Activated CD8-positive, alpha-beta memory T cell treated with anti-CD3 and anti-CD28 coated beads, Interleukin-2, amount 10 ng/mL, durations not matched to agents 7 days and 5 days (primary cell): ENCODE data around the gene ST6GALNAC4. TPM values are rescaled to one million over a fixed set of nuclear protein-coding genes. Genes with fewer than 3 reads are reported as not detected.
A peak's percentile ranks its signal among the peaks of the same experiment; 100 is the strongest.

Experiments used
- ATAC-seq: fragments of 150-1000 bp; cut with Tn5 transposase; one replicate; pipeline ENCODE4 v1.10.0; 2021; ENCODE audit warnings: moderate library complexity
- CTCF ChIA-PET: fragments of 350-600 bp; sonication (Branson Sonifier 250); formaldehyde crosslinking; loops from one replicate; lab custom pipeline; 2021; ENCODE audit warnings: antibody characterized with exemption; lab: Charles Lee
- DNase-seq: peaks from one replicate; pipeline ENCODE4 v3.0.0-alpha.2; 2020
- H3K27ac Mint-ChIP-seq: one replicate; pipeline ENCODE4 v1.8.0; 2021; ENCODE audit warnings: mild to moderate bottlenecking, mixed read lengths
- H3K27me3 Mint-ChIP-seq: one replicate; pipeline ENCODE4 v1.8.0; 2021; ENCODE audit warnings: mixed read lengths
- H3K36me3 Mint-ChIP-seq: one replicate; pipeline ENCODE4 v1.8.0; 2021; ENCODE audit warnings: mild to moderate bottlenecking, mixed read lengths
- H3K4me1 Mint-ChIP-seq: one replicate; pipeline ENCODE4 v1.8.0; 2021; ENCODE audit warnings: mixed read lengths
- H3K4me3 Mint-ChIP-seq: one replicate; pipeline ENCODE4 v1.8.0; 2021; ENCODE audit warnings: mild to moderate bottlenecking, moderate library complexity, mixed read lengths
- H3K9me3 Mint-ChIP-seq: one replicate; pipeline ENCODE4 v1.8.0; 2022; ENCODE audit warnings: low read depth, mixed read lengths
- total RNA-seq, 2 experiments: library from RNA; stranded (reverse); gene quantifications; one replicate each; pipeline ENCODE4 v1.2.3, GENCODE V29; 2021

Gene ST6GALNAC4
- total RNA-seq, 2 experiments from 2014 or later = 64.7 to 71.4 TPM

DNA sequence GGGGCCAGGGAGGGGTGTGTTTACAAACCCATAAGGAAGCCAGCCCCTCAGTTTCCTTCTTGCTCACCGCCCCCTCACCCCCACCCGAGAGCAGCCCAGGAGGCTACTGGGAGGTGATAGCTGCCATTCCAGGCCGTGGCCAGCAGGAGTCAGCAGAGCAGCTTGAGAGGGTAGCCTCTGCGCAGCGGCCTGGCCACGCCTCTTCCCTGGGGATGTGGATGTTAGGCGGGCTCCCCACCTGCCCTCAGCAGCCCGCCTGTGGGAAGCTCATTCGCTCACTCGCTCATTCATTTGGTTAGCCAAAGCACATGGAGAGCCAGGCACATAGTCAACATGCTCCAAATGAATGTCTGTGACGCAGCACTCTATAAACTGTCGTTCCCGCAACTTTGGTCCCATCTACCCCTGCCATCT lies 26.9 kb upstream of the ST6GALNAC4 start:
- ATAC-seq (peak; percentile 77), DNase-seq (peak; percentile 86)
- Mint-ChIP-seq H3K27ac (no peak overlapping the region), H3K4me3 (no peak overlapping the region), H3K9me3 (no peaks in the 10 kb centered on the region), H3K36me3 (peaks cover 15% of the 10 kb centered on the region), H3K27me3 (no peaks in the 10 kb centered on the region), H3K4me1 (peaks cover 15% of the 10 kb centered on the region)
- CTCF ChIA-PET = interaction anchor here (0.7 to 13.2 kb wide), 38 partner anchors 9 to 181 kb away, joined by 3 to 347 read pairs (median 4); partner anchors contain the start of genes EEIG1, NAIF1, PIP5KL1 and SLC25A25

DNA sequence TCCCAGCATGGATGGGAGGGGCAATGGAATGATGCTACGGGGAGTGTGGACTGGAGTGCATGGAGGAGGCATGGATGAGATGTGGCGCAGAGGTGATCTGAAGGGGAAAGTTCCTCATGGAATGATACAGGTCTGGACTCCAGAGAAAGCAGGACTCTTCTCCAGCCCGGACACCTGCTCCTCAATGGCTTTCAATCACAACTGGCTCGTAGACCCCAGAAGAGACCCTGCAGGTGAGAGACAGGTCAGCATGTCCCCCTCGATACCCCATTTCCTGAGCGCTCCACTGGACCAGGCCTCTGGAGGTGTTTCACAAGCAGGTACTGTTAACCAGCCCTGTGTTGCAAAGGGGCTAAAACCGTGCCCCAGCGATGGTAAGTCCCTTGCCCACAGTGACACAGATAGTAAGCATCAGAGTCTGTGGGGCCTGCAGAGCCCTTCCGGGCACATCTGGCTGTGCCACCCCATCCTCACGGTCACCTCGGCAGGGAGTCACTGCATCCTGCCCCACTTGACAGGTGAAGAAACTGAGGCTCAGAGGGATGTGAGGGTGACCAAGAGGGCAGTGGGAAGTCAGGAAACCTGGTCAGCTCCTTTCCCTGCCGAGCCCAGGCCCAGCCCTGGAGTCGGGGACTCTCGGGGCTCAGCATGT lies 26.3 kb upstream of the ST6GALNAC4 start:
- Mint-ChIP-seq H3K27me3 (no peaks in the 10 kb centered on the region), H3K27ac (no peak overlapping the region), H3K4me3 (no peak overlapping the region), H3K9me3 (no peaks in the 10 kb centered on the region), H3K4me1 (peaks cover 16% of the 10 kb centered on the region), H3K36me3 (peaks cover 15% of the 10 kb centered on the region)
- DNase-seq (no peak), ATAC-seq (no peak)
- CTCF ChIA-PET = interaction anchor here (0.7 to 13.2 kb wide), 52 partner anchors 8 to 186 kb away, joined by 3 to 347 read pairs (median 4); partner anchors contain the start of genes EEIG1, NAIF1, PIP5KL1 and SLC25A25

DNA sequence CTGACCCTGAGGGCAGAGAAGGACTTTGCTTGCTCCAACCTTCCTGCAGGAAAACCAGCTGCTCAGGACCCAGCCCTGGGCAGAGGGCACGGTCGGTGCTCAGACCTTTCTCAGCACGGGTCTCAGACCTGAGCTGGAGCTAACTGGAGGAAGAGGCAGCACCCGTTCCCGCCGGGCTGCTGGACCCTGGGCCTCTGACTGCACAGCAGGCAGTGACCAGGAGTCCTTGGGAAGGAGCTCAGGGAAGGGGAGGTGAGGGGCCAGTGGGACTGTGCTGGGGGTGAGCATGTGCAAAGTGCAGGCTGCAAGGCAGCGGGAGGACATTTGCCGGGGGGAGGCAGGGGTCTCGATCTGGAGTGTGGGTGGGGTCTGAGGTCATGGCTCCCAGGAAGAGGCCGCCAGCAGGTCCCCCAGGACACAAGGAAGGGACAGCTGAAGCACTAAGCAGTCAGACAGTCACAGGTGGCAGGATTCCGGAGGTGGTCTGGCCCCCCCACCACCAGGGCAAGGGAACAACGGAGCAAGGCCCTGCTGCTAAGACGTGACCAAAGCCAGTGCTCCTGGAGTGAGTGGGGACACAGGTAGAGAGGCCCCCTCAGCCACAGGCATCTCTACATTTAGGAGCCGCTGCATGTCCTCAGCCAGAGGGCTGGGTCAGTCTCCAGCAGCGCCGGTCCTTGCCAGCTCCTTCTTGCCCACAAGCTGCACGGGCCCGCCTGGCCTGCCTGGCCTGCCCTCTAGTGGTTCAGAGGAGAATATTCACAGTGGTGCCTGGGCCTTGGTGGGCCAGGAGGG lies 25.6 kb upstream of the ST6GALNAC4 start:
- Mint-ChIP-seq H3K36me3 (peaks cover 17% of the 10 kb centered on the region), H3K9me3 (no peaks in the 10 kb centered on the region)

DNA sequence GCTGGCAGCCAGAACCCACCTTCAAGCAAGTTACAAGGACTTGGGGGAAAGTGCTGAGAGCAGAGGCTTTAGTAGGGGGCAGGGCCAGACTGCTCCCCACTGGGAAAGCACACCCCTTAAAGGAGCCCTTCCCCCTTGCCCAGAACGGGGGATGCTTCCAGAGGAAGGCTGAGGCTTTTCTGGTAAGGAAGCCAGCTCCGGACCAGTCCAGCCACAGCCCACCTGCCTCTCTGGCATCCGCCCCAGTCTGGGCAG lies 25.0 kb upstream of the ST6GALNAC4 start:
- Mint-ChIP-seq H3K27ac (no peak overlapping the region), H3K9me3 (no peaks in the 10 kb centered on the region), H3K4me1 (peaks cover 23% of the 10 kb centered on the region), H3K27me3 (peaks cover 2% of the 10 kb centered on the region), H3K36me3 (peaks cover 17% of the 10 kb centered on the region), H3K4me3 (no peak overlapping the region)
- CTCF ChIA-PET = interaction anchor here (0.9 to 13.2 kb wide), 23 partner anchors 8 to 207 kb away, joined by 3 to 347 read pairs (median 4); partner anchors contain the start of genes EEIG1, PIP5KL1 and TOR2A
- ATAC-seq = no peak
- no peak for DNase-seq

More for the DNA sequence above, 25.6 kb upstream of the ST6GALNAC4 start:
- H3K27ac Mint-ChIP-seq = peak overlapping the region; percentile 32
- DNase-seq (peak; percentile 66), ATAC-seq (peak; percentile 54)
- no peak overlapping the region for H3K4me3 Mint-ChIP-seq
- CTCF ChIA-PET = interaction anchor here (0.6 to 13.2 kb wide), 47 partner anchors 8 to 207 kb away, joined by 3 to 347 read pairs (median 4); partner anchors contain the start of genes EEIG1, ENG, NAIF1 and PIP5KL1
- peaks cover 20% of the 10 kb centered on the region for H3K4me1 Mint-ChIP-seq
- peaks cover 2% of the 10 kb centered on the region for H3K27me3 Mint-ChIP-seq

DNA sequence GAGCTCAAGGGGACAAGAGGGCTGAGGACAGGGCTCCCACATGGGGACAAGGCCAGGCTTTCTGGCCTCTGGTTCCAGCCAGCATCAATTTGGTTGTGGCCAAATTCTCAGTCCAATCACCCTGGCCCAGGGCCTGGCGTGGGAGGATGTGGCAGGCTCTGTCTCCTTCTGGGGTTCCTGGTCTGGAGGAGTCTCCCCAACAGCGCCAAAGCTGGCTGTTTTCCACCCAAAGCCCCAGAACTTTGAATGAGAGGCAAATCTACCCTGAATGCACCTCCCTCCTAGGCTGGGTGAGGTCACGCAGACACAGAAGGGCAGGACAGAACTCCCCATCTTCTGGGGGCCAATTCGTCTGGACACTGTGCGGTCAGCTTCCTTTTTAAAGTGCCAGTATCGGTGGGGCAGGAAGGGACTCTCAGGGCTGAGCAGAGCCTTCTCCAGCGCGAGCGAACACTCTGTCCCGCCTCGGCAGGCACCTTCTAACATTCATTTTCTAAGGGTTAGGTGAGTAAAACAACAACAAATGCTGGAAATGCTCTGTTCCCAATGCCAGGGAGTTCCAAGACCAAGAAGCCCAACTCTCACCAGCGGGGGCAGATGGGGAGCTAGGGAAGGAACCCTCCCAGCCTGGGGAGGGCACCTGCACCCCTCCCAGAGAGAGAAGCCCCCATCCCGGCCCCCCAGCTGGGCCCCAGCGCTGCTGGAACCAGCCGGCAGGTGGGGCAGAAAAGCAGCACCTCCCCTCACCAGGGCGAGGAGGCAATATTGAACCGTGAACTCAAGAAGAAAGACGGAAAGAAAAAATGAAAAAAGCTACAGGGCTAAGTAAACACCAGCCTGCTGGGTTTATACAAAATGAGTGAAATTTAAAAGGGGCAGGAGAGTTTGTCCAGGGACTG lies 24.5 kb upstream of the ST6GALNAC4 start:
- H3K27ac Mint-ChIP-seq = no peak overlapping the region
- H3K36me3 Mint-ChIP-seq = peaks cover 18% of the 10 kb centered on the region
- peaks cover 29% of the 10 kb centered on the region for H3K4me1 Mint-ChIP-seq

DNA sequence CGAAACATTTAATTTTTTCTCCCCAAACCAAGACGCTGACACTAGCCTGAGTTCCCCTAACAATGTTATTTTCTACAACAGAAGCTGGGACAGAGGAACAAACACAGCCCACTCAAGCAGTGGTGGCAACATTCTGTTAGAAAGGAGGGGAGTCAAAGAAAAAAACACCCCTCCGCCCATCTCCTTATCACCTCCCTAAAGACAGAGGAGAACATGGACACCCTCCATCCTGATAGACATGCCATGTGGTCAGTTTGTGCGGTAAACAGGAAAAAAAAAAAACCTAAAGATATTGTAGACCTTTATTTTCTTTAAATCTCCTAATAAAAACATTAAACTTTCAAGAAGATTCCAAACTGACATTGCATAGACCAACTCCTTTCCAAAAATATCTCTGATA lies 23.8 kb upstream of the ST6GALNAC4 start:
- Mint-ChIP-seq H3K27me3 (peaks cover 2% of the 10 kb centered on the region), H3K4me3 (no peak overlapping the region), H3K9me3 (no peaks in the 10 kb centered on the region), H3K36me3 (peaks cover 24% of the 10 kb centered on the region), H3K4me1 (peaks cover 36% of the 10 kb centered on the region), H3K27ac (no peak overlapping the region)
- ATAC-seq = no peak
- CTCF ChIA-PET = interaction anchor here (0.6 to 13.2 kb wide), 7 partner anchors 10 to 126 kb away, joined by 3 to 347 read pairs (median 13); partner anchors contain the start of genes EEIG1 and NAIF1
- no peak for DNase-seq

More for the DNA sequence above, 24.5 kb upstream of the ST6GALNAC4 start:
- Mint-ChIP-seq H3K4me3 (no peak overlapping the region), H3K9me3 (no peaks in the 10 kb centered on the region), H3K27me3 (peaks cover 2% of the 10 kb centered on the region)
- ATAC-seq (no peak), DNase-seq (no peak)
- CTCF ChIA-PET = interaction anchor here (0.6 to 13.2 kb wide), 20 partner anchors 9 to 206 kb away, joined by 3 to 347 read pairs (median 4); partner anchors contain the start of genes EEIG1, NAIF1 and TOR2A

DNA sequence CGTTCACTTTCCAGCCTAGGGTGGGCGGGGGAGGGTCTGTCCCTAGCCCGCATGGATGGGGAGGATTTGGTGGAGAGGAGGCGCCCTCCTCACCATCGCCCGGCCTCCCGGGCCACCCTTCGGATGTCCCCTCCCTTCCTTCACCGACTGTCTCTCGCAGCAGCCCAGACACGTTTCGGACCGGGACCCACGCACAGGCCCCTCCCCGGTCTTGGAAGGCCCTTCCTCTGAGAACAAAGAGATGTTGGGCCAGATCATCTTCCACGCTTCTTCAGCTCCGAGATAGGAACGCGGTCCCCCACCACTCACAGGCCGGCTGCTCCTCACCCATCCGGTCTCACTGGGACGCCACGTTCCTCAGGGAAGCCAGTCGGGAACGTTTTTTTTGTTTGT lies 21.5 kb upstream of the ST6GALNAC4 start:
- ATAC-seq = no peak
- CTCF ChIA-PET = interaction anchor here (1.8 to 13.2 kb wide), 3 partner anchors 17 to 96 kb away, joined by 4 to 347 read pairs (median 13); no protein-coding TSS in a partner anchor
- peak overlapping the region; percentile 14 for H3K27ac Mint-ChIP-seq
- peaks cover 22% of the 10 kb centered on the region for H3K36me3 Mint-ChIP-seq
- peaks cover 2% of the 10 kb centered on the region for H3K27me3 Mint-ChIP-seq
- no peak for DNase-seq
- H3K4me1 Mint-ChIP-seq = peaks cover 36% of the 10 kb centered on the region
- H3K9me3 Mint-ChIP-seq = no peaks in the 10 kb centered on the region
- H3K4me3 Mint-ChIP-seq = no peak overlapping the region

DNA sequence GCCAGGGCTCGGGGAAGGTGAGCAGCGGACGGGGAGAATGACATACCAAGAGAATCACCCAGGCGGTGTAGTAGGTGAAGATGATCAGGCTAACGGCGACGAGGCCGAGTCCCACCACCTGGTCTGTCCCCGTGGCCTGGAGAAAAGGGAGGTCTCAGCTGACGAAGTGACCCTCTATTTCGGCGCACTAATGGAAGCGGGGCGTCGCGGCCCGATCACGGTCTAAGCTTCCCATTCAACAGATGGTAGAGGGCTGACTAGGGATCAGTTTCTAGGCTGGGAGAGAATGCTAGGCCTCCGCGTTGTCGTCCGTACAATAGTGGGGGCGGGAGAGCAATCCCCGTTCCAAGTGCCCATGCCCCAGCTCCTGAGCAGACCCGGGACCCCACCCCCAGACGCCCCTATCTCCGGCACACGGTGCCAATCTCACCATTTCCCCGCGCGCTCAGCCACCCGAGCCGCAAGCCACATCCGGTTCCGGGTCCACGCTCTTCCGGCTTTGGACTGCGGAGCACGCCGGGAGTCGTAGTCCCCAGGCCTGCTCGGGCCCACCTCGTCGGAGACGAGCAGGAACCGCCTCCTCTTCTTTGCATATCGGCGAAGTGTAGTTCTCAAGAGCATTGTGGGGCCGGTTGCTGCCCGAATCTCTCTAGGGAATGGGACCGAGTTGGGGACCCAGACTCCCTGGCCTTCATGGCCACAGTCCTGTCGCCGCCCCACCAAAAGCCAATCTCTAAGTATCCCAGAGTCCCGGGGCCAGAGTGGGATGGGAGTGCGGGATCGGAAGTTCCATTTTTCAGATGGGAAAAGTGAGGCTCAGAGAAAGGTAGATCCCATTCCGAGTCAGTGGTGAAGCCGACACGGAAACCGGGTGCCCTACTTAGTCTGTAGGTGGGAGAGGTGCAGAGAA lies 20.8 kb upstream of the ST6GALNAC4 start, which contains the start of gene DPM2:
TSS of gene DPM2 (minus strand) at position 467 of the 910 bp plus-strand sequence. CDS start at position 433, 34 bp downstream.
- DNase-seq = peak; percentile 93
- peak; percentile 93 for ATAC-seq
- Mint-ChIP-seq H3K27ac (peak within 1 kb of the TSS; percentile 88), H3K9me3 (no peaks in the 10 kb centered on the region), H3K4me3 (peak within 1 kb of the TSS; percentile 87), H3K4me1 (peaks cover 33% of the 10 kb centered on the region), H3K27me3 (peaks cover 2% of the 10 kb centered on the region), H3K36me3 (peaks cover 23% of the 10 kb centered on the region)
- CTCF ChIA-PET = interaction anchor here (0.6 to 13.2 kb wide), 6 partner anchors 16 to 433 kb away, joined by 3 to 347 read pairs (median 6); no protein-coding TSS in a partner anchor

DNA sequence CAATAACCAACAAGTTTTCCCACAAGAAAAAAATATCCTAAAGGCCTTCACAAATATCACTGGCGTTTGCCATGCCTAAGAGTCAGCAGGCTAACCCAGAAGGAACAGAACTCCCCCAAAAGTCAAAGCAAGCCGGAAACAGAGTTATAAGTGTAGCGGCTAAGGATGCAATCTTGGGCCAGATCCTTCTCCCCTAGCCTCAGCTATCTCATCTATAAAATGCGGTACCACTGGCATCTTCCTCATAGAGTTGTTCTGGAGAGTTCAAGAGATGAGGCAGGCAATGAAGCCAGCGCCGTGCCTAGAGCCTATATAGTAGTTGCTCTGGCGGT lies 20.2 kb upstream of the ST6GALNAC4 start:
- no peak for ATAC-seq
- Mint-ChIP-seq H3K4me1 (peaks cover 33% of the 10 kb centered on the region), H3K9me3 (no peaks in the 10 kb centered on the region), H3K4me3 (peak overlapping the region; percentile 87), H3K27me3 (peaks cover 2% of the 10 kb centered on the region), H3K36me3 (peaks cover 20% of the 10 kb centered on the region), H3K27ac (peak overlapping the region; percentile 88)
- CTCF ChIA-PET = interaction anchor here (0.6 to 3.0 kb wide), 7 partner anchors 16 to 433 kb away, joined by 3 to 13 read pairs (median 4); no protein-coding TSS in a partner anchor
- no peak for DNase-seq

DNA sequence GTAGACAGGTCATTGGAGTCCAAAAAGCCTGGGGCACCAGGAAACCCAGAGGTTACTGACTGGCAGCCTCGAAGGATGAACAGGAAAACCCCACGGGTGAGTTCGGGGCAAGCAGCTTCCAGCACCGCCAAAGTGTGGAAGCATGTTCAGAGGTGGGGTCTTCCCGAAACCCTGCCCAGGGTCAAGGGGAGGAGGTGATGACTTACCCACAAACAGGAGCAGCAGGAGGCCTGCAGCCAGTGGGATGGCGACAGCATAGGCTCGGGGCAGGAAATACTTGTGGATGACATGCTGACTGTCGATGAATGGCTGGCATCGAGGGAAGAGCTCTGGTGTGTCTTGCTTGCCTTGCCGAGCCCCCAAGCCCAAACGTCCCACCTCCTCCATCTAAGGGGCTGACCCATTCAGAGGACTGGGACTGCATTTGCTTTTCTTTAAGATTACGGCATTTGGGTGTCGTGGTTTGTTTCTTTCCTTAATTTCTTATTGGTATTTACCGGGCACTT lies 19.6 kb upstream of the ST6GALNAC4 start:
- CTCF ChIA-PET = interaction anchor here (0.8 to 3.0 kb wide), 6 partner anchors 15 to 182 kb away, joined by 3 to 13 read pairs (median 4); no protein-coding TSS in a partner anchor
- Mint-ChIP-seq H3K27ac (peak overlapping the region; percentile 88), H3K36me3 (peaks cover 20% of the 10 kb centered on the region), H3K27me3 (peaks cover 2% of the 10 kb centered on the region), H3K4me3 (peak overlapping the region; percentile 87), H3K4me1 (peaks cover 36% of the 10 kb centered on the region), H3K9me3 (no peaks in the 10 kb centered on the region)
- DNase-seq = no peak
- ATAC-seq = no peak

DNA sequence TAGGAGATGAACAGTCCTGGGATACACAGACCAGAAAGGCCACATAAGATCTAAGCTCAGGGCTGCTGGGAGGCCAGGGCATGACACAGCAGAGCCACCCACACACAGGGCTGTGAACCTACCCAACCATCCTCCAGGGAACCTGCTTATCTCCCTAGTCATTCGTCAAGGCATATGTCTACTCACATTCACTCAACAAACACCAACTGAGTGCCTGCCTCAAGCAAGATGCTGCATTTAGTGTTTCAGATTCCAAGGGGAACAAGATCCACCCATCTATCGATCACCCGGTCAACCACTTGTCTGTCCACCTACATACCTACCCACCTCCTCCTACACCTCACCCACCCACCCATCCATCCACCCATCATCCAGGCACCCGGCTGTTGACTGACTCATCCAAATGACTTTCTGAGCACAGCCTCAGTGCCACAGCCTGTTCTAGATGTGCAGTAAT lies 19.0 kb upstream of the ST6GALNAC4 start:
- Mint-ChIP-seq H3K4me1 (peaks cover 42% of the 10 kb centered on the region), H3K36me3 (peaks cover 20% of the 10 kb centered on the region), H3K27me3 (peaks cover 2% of the 10 kb centered on the region), H3K9me3 (no peaks in the 10 kb centered on the region), H3K4me3 (peak overlapping the region; percentile 87), H3K27ac (peak overlapping the region; percentile 22)
- DNase-seq = no peak
- CTCF ChIA-PET = interaction anchor here (1.1 to 3.0 kb wide), 5 partner anchors 8 to 157 kb away, joined by 3 to 13 read pairs (median 4); partner anchors contain the start of gene SH2D3C
- ATAC-seq = no peak
